Measurements from ENCODE around the gene SDR9C7.
"Not testable (repeated sequence)": the region's sequence is repeated elsewhere in the genome, so short reads cannot be mapped to it uniquely, and the experiment has no call there.

Gene SDR9C7

DNA sequence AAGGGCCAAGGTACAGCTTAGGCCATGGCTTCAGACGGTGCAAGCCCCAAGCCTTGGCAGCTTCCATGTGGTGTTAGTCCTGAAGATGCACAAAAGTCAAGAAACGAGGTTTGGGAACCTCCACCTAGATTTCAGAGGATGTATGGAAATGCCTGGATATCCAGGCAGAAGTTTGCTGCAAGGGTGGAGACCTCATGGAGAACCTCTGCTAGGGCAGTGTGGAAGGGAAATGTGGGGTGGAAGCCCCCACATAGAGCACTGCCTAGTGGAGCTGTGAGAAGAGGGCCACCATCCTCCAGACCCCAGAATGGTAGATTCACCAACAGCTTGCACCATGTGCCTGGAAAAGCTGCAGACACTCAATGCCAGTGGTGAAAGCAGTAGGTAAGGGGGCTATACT is 24.8 kb downstream of the SDR9C7 start:
- DNase-seq, result not testable (repeated sequence)

DNA sequence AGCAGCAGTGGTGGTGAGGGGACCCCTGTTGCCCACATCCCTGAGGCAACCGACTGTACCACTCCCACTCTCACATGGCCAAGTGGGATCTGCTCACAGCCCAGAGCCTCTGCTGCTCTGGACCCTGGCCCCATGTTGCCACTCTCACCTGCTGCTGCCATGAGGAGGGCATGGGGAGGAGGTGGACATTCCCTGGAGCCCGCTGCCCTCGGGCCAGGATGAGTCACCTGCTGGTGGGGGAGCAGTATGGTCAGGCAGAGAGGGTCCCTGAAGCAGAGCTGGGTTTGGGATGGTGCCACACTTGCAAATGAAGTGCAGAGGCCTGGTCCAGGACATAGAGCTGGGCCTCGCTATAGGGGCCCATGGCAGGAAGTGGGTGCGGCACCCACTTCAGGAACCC is 26.1 kb downstream of the SDR9C7 start:
- DNase-seq, result no peak

DNA sequence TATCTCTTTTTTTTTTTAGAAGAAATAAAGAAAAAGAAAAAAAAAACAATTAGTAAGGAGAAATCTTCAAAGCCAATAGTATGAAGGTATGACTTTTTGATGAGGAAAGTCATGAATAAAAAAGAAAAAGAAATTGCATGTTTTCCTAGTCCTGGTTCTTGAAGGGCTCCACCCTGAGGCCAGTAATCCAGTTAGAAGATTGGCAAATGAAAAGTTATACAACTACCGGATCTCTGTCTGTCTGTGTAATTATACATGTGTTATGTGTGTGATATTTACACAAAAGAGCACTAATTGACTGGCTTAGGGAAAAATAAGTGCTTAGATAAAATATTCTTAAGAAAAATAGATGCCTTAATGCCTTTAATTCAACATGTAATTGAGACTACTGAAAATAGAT is 28.4 kb downstream of the SDR9C7 start:
- no peak for DNase-seq

DNA sequence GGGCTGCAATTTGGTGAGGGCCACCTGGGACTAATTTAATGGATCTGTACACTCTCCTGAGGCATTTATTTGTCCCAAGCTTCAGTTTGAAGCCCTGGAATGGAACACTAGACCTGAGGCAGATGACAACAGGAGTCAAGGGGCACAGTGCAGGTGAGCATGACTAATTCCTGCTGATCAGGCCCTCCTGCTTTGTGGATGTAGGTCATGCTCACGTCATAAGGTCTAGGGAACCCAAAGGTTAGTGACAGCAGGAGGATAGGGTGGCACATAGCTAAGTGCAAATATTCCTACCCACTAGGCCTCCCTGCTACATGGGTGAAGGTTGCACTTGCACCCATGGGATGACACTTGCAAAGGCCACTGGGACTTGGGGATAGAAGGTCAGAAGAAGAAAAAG is 30.8 kb downstream of the SDR9C7 start:
- no peak for DNase-seq

DNA sequence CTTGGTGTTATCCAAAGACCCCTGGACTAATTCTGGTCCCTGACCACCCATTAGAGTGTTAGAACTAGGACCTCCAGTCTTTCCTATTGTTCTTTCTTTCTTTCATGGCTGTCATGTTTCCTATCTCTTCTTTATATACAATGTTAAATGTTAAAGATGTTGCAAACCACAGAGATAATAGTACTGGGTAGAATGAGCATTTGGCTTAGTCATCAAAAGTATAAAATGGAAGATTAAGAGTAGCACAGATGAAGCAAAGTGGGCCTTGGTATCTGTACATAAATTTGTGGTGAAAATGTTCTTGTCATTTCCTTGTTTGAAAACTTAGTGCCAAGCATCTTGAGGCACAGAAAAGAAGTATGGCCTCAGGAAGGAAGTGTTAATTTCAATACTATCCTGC is 32.9 kb downstream of the SDR9C7 start:
- not testable (repeated sequence) for DNase-seq

DNA sequence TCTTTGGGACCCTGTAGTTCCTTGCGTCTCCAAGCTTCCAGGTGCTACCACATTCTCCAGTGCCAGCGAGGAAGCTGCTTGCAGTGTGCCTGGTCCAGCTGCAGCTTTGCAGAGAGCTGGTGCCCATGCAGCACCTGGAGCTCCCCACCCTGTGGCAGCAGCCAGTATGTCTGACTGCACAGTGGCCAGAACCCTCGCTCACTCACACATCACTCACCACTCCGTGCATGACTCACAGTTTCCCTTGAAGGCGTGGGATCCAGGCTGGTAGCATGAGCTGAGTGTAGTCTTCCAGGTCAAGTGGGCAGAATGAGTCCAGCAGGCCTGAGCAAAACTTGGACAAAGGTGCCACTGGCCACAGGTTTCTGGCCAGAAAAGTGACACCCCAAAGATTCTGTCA is 33.6 kb downstream of the SDR9C7 start:
- no peak for DNase-seq

DNA sequence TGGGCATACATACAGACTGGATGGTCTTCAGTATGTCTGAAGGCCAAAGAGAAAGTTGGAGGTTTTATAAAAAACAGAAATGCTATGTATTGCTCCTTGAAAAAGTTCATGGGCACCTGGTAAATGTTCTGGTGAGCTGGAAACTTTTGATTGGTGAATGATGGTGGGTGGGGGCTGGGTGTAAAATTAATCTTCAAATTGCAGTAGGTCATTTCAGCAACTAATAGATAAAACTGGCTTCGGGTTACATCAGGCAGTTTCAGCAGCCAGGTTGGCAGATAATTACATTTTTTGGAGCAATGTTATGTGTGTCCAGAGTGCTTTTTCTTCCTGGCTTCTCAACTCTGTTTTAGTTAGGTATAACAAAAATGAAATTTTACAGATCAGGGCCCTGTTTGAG is 35.3 kb downstream of the SDR9C7 start:
- no peak for DNase-seq

DNA sequence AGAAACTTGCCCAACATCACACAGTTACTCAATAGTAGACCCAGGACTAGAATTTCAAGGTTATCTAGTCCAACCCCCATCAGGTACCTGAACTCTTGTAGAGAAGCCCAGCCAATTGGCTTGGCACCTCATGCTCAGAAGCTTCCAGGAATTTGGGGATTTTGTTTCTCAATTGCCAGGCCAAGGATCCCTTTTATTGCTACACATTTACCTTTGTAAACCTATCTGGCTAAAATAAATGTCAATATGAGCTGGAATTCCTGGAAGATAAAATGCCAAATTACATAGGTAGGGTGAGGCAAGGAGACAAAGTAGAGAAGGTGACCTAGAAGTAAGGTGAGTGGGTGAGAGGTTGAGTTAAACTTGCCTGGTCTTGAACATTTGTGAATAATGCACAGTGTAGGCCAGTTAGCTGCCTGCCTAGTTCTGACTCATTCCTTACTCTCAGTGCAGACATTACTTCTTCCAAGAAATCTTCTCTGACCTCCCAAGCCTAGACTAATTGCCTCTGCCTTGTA is 36.3 kb downstream of the SDR9C7 start:
- DNase-seq, result no peak

DNA sequence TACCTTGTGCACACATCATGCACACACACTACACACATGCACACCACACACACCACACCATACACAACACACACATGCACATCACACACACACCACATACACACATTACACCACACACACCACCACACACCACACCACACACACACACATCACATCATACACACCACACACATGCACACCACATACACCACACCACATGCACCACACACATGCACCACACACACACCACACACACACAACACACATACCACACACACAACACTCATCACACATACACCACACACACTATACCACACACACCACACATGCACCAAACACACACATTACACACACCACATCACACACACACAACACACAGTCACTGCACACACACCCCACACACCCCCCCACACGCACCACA is 38.1 kb downstream of the SDR9C7 start:
- DNase-seq, result no peak

DNA sequence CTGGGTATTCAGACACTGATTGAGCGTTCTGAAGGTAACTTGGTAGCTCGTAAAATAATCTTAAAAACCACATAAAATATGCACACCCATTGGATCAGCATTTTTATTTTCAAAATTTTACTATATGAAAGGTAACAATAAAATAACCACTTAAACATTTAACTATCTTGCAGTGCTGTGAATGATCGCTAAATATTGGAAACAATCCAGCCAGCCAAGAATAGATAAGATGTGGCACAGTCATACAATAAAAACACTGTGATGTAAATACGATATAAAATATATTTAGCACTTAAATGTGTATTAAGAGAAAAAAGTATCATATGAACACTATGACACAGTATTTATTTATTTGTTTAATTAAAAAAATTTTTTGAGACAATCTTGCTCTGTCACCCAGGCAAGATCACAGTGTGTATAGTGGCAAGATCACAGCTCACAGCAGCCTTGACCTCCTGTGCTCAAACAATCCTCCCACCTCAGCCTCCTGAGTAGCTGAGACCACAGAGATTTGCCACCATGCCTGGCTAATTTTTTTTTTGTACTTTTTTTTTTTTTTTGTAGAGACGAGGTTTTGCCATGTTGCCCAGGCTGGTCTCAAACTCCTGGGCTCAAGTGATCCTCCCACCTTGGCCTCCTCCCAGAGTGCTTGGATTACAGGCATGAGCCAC is 39.4 kb downstream of the SDR9C7 start:
- no peak for DNase-seq

DNA sequence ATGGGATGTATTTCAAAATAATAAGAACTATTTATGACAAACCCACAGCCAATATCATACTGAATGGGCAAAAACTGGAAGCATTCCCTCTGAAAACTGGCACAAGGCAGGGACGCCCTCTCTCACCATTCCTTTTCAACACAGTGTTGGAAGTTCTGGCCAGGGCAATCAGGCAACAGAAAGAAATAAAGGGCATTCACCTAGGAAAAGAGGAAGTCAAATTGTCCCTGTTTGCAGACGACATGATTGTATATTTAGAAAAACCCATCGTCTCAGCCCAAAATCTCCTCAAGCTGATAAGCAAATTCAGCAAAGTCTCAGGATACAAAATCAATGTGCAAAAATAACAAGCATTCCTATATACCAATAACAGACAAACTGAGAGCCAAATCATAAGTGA is 42.3 kb downstream of the SDR9C7 start:
- not testable (repeated sequence) for DNase-seq

DNA sequence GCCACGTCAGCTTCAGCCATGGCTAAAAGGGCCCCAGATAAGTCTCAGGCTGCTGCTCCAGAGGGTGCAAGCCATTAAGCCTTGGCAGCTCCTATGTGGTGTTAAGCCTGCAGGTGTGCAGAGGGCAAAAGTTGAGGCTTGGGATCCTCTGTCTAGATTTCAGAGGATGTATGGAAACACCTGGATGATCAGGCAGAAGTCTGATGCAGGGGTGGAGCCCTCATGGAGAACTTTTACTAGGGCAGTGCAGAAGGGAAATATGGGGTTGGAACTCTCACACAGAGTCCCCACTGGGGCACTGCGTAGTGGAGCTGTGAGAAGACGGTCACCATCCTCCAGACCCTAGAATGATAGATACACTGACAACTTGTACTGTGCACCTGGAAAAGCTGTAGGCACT is 47.9 kb downstream of the SDR9C7 start:
- DNase-seq, result no peak

DNA sequence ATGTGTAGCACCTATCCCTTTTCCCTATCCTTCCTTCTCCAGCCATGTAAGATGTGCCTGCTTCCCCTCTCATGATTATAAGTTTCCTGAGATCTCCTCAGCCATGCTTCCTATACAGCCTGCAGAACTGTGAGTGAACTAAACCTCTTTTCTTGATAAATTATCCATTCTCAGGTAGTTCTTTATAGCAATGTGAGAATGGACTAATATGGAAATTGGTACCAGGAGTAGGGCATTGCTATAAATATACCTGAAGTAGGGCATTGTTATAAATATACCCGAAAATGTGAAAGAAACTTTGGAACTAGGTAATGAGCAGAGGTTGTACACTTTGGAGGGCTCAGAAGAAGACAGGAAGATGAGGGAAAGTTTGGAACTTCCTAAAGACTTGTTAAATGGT is 48.9 kb downstream of the SDR9C7 start:
- DNase-seq, result no peak

DNA sequence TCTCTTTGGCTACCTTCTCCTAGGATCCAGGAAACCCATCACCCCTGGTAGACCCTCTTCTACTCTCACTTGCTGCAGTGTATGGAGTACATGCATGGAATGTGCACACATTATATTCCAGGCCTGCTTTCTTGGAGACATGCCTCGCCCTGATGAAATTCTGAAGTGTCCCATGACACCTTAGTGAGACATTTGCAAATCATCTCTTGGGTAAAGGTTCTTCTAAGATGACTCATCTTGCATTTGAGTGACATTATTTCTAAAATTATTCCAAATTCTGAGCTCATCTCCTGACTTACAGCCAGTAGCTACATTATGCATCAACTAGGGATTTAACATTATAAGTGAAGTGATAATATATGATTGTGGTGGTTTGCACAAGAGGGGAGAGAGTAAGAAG is 49.8 kb downstream of the SDR9C7 start:
- DNase-seq, result no peak

DNA sequence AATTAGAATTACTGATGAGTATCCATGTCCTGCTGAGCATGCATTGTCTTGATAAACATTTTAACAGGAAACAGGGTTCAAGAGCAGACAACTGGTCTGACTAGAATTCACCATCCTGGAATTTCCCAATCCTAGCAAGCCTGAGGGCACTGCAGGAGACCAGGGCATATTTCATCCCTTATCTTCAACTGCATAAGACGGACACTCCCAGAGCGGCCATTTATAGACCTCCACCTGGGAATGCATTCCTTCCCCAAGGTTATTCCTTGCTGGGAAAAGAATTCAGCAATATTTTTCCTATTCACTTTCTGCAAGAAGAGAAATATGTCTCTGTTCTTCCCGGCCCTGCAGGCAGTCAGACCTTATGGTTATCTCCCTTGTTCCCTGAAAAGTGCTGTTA is 51.8 kb downstream of the SDR9C7 start:
- DNase-seq, result not testable (repeated sequence)

DNA sequence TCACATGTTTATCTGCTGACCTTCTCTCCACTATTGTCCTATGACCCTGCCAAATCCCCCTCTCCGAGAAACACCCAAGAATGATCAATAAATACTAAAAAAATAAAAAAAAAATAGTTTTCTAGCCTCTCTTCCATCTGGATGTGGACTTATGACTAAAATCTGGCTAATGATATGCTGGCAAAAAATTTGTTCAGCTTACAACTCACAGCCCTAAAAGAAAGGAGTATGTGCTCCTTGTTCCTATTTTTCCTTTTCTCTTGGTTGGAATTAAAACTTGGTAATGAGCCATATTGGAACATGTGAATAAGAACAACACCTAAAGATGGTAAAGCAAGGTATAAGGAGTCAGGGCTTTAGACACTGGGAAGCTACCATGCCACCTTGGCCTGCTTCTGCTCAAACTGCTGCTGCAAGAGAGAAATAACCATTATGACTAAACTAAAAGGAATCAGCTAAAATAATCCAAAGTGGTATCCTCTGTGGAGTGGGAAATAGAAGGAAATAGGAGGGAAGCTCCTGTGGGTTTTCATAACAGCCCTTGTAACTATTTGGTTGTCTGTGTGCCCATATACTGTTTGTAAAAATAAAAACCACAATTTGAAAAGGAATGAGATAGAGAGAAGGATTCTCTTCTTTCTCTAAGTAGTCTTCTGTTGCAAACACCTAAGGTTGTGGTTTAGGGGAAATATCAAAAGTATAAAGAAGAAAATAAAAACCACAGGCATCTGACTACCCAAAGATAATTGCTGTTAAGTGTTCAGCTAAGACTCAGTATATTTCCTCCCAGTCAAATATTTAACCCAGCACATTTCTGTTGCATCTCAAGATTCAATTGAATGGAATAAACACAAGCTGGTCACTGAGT is 53.8 kb downstream of the SDR9C7 start:
- no peak for DNase-seq

DNA sequence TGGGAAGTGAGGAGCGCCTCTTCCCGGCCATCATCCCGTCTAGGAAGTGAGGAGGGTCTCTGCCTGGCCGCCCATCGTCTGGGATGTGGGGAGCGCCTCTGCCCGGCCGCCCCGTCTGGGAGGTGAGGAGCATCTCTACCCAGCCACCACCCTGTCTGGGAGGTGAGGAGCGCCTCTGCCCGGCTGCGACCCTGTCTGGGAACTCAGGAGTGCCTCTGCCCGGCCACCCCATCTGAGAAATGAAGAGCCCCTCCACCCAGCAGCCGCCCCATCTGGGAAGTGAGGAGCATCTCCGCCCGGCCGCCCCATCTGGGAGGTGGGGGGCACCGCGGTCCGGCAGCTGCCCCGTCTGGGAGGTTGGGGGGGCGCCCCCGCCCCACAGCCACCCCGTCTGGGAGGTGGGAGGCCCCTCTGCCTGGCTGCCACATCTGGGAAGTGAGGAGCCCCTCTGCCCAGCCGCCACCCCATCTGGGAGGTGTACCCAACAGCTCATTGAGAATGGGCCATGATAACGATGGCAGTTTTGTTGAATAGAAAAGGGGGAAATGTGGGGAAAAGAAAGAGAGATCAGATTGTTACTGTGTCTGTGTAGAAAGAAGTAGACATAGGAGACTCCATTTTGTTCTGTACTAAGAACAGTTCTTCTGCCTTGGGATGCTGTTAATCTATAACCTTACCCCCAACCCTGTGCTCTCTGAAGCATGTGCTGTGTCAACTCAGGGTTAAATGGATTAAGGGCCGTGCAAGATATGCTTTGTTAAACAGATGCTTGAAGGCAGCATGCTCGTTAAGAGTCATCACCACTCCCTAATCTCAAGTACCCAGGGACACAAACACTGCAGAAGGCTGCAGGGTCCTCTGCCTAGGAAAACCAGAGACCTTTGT is 54.7 kb downstream of the SDR9C7 start:
- peak; percentile 65 for DNase-seq

DNA sequence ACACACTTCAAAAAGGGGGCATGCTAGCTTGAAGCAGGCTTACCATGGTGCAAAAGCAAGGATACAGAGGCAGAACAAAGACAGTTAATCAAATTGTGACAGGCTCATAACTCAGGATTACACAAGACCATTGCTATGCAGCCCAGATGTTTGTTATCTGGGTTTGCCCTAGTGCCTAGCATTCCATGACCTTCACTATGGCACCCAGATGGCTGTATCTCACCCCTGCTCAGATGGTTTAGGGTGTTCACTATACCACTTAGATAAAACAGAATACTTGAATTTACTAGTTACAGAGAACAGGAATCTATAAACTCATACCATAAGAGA is 56.2 kb downstream of the SDR9C7 start:
- DNase-seq, result peak; percentile 19

DNA sequence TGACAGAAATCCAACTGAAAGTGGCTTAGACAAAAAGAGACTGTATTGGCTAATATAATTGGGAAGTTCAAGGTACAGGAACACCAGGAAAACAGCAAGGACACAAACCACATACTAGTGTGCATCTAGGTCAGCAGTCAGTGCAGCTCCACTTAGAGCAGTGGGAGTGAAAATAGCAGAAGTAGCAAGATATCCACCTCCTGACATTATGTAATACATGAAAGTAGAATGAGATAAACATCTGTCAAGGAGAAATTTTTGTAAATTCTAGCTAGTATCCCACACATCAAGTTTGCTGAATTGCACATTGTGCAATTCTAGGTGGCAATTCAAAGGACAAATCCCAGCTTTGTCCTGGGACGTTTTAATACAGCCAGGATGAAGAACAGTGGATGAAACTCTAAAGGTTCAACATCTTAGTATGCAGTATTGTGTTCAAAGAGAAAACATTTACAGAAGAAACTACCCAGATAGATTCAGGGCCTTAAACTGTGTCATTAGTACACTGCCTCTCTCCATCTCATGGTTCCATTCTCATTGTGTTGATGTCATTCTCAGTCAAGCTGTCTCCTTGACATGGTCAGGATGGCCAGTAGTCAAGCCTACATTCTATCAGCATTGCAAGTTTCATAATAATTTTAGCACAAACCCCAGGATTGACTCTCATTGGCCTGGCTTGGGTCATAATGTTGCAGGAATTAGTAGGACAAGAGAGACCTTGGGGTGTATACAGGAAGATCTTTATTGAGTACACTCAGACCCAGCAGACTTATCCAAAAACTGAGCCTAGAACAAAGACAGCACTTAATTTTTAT is 56.8 kb downstream of the SDR9C7 start:
- no peak for DNase-seq

DNA sequence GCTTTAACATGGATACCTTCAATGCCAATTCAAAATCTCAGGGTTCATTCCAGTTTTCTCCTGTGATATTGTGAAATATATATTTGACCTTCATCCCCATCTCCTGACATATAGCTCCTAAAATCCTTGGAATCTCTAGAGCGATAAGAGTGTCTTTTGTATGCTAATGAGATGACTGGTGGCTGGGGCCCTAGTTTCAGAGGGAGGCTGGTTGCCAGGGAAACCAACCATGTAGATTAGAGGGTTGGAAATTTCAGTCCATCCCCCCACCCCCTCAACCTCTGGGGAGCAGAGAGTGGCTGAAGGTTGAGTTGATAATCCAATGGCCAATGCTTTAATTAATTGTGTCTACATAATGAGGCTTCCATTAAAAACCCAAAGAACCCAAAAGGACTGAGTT is 59.4 kb downstream of the SDR9C7 start:
- no peak for DNase-seq

DNA sequence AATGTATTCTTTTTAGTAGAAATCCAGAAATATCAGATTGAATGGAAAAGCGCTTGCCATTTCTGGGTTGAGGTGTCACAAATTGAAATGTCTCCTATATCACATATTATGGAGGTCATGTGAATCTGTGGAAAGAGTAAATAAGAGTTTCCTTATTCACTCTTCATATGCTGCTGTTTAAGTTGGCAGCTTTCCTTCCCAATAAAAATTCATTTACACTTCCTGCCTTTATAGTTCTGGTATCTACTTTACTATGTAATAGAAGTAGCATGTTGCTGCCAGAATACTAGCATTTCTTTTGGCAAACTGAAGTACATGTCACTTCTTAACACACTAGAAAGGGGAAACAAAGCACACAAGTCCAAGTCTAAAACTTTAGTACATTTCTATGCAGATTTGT is 60.8 kb downstream of the SDR9C7 start:
- DNase-seq, result no peak
